ENCODE results near the gene MPV17L2. TPM values are rescaled to one million over a fixed set of nuclear protein-coding genes. Genes with fewer than 3 reads are reported as not detected.

The MPV17L2 gene
- total RNA-seq, 1 donor from 2014 or later: 9.5 TPM

DNA sequence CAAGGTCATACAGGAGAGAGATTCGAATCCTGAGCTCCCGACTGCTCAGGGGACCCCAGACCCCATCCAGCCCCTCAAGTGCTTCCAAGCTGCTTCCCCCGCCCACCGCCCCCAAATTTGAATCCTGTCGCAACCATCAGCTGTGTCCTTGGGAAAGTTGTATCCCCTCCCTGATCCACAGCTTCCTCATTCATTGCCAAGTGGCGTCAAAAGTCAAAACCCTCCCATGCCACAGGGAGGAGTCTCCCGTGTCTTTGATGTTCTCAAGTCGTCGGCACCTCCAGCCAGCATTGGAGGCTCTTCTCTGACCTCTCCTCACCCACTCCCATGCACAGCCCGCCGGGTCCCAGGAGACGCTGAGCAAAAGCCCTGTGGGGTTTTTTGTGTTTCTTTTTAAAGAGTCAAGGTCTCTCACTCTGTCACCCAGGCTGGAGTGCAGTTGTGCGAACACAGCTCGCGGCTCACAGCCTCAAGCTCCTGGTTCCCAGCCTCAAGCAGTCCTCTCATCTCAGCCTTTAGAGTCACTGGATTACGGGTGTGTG lies 22.2 kb upstream of the MPV17L2 start:
- Histone ChIP-seq H3K9me3 (no peaks in the 10 kb centered on the region), H3K4me1 (peaks cover 0 to 7% of the 10 kb centered on the region in 2 donors), H3K27me3 (no peaks in the 10 kb centered on the region), H3K36me3 (peaks cover 25 to 29% of the 10 kb centered on the region in 2 donors), H3K4me3 (no peak overlapping the region), H3K27ac (peak overlapping the region; percentile 38 to 63)
- intact Hi-C loops (cut with DNase I): no loop called here
- no peak for DNase-seq (ENCODE audit: low spot score in 2 of 2)
- TF ChIP-seq, protein P1, sequence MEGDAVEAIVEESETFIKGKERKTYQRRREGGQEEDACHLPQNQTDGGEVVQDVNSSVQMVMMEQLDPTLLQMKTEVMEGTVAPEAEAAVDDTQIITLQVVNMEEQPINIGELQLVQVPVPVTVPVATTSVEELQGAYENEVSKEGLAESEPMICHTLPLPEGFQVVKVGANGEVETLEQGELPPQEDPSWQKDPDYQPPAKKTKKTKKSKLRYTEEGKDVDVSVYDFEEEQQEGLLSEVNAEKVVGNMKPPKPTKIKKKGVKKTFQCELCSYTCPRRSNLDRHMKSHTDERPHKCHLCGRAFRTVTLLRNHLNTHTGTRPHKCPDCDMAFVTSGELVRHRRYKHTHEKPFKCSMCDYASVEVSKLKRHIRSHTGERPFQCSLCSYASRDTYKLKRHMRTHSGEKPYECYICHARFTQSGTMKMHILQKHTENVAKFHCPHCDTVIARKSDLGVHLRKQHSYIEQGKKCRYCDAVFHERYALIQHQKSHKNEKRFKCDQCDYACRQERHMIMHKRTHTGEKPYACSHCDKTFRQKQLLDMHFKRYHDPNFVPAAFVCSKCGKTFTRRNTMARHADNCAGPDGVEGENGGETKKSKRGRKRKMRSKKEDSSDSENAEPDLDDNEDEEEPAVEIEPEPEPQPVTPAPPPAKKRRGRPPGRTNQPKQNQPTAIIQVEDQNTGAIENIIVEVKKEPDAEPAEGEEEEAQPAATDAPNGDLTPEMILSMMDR (IDR thresholded peaks at IDR 0.05): no peak

DNA sequence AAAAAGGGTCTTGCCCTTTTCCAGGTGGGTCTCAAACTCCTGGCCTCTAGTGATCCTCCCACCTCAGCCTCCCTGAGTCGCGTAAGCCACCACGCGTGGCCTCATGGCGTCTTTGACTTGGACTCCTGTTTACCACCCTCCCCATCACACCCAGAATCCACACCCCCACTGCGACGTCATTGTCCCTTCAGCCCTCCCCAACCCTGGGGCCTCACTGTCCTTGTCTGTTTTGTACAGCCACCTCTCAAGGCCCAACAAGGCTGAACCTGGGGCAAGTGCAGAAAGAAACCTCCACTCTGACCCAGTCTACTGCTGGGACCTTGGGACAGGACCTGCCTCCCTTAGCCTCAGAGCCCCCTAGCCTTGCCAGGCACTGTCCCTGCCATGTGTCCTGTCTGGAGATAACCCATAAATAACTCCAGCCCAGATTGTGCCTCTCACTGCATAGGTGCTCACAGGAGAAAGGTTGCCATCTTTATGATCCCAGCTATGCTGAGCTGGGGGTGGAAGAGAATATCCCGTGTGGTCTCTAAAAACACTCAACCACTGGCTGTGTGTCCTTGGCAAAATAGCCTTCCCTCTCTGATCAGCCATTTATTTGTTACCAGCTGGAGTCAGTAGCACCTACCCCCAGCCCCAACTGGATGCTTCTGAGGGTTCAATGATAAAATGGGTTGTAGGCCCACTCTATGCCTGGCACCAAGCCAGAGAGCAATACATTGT lies 21.3 kb upstream of the MPV17L2 start:
- Histone ChIP-seq H3K27me3 (no peaks in the 10 kb centered on the region), H3K4me1 (peaks cover 0 to 7% of the 10 kb centered on the region in 2 donors), H3K4me3 (no peak overlapping the region), H3K36me3 (peaks cover 15 to 20% of the 10 kb centered on the region in 2 donors), H3K27ac (peak overlapping the region; percentile 61 to 72), H3K9me3 (no peaks in the 10 kb centered on the region)
- intact Hi-C loops (cut with DNase I): no loop called here
- no peak for DNase-seq (ENCODE audit: low spot score in 2 of 2)
- TF ChIP-seq, protein P1 (IDR thresholded peaks at IDR 0.05): no peak

DNA sequence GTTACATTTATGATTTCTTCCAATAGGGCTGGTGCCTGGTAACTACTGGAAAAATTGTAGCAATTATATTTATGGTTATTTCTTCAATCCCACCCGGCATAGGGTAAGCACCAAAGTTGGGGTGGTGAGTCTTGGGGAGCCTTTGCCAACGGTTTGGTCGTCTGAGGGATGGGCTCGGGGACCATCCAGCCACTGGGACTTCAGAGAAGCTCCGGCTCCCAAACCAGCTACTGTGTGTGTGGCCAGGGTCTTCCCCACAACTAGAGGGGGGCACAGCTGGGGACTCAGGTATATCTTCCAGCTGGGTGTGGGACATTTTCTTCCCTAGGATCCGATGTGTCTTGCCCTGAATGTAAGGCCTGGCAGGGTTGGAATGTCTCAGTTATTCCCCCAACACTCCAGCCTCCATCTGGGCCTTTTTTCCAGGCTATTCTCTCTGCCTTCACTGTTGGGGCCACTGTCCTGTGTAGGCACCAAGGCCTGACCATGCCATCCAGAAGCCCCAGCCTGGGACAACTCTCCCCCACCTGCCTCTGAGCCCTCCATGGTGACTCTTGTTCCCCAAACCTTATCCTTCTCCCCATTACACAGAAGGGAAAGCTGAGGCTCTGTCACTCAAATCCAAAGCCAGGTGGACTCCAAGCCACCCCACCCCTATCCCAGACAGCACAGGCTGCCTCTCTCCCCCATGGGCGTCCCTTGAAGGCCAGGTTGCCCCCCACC lies 20.5 kb upstream of the MPV17L2 start:
- peak overlapping the region; percentile 61 to 72 for H3K27ac ChIP-seq
- H3K4me3 ChIP-seq: no peak overlapping the region
- H3K9me3 ChIP-seq: no peaks in the 10 kb centered on the region
- TF ChIP-seq, protein P1 (IDR thresholded peaks at IDR 0.05): no peak
- intact Hi-C loops (cut with DNase I): no loop called here
- peaks cover 0 to 7% of the 10 kb centered on the region in 2 donors for H3K4me1 ChIP-seq
- peaks cover 8 to 12% of the 10 kb centered on the region in 2 donors for H3K36me3 ChIP-seq
- DNase-seq (ENCODE audit: low spot score in 2 of 2): no peak
- no peaks in the 10 kb centered on the region for H3K27me3 ChIP-seq

DNA sequence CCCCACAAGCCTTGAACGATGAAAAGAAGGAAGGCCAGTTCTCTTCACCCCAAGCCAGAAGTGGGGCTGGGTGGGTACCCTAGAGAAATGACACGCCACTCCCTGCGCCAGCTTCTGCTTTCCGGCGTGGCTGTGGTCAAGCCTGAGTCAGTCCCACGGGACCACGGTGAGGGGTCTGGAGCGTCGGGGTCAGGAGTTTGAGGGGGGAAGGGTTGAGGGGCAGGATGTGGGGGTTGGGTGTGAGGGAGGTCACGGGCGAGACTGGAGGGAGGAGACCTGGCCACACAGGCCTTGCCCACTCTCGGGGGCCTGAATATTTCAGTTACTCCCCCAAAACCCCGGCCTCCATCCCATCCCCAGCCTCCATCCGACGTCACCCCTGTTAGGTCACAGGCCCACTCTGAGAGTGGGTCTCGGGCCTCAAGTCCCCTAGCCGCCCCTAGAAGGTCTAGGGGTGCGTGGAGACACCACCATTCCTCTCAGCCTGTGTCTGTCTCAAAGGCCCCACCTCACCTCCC lies 19.9 kb upstream of the MPV17L2 start:
- TF ChIP-seq, protein P1 (IDR thresholded peaks at IDR 0.05): no peak
- intact Hi-C loops (cut with DNase I): no loop called here
- peaks cover 0 to 7% of the 10 kb centered on the region in 2 donors for H3K4me1 ChIP-seq
- no peaks in the 10 kb centered on the region for H3K27me3 ChIP-seq
- DNase-seq (ENCODE audit: low spot score in 2 of 2): peak in 1 of 2 donors; percentile 52
- H3K27ac ChIP-seq: peak overlapping the region; percentile 61 to 72
- no peaks in the 10 kb centered on the region for H3K9me3 ChIP-seq
- peaks cover 7 to 8% of the 10 kb centered on the region in 2 donors for H3K36me3 ChIP-seq
- H3K4me3 ChIP-seq: peak overlapping the region; percentile 75 to 77

DNA sequence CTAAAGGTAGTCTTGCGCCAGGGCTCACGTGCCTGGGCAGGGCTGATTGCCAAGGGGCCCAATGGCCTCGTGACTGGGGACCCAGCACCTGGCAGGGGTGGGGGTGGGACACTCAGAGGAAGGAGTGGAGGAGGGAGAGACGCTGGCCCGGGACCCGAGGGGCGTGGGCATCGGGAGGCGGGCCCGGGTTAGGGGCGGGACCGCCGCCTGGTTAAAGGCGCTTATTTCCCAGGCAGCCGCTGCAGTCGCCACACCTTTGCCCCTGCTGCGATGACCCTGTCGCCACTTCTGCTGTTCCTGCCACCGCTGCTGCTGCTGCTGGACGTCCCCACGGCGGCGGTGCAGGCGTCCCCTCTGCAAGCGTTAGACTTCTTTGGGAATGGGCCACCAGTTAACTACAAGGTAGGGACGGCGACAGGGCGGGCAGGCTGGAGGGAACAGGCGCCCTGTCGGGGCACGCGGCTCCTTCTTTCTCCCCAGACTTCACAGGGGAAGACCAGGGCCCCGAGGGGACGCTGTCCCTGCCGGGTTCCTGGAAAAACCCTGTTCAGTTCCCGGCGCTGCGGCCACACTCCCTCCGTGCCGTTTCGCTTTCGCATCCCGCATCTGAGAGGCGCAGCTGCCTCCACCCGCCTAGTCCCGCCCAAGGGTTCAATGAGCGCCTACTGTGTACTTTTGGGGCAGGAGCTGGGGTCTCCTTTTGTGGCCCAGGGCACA lies 19.3 kb upstream of the MPV17L2 start, which contains the start of gene IFI30:
IFI30 (plus strand) TSS at position 242 of the 717 bp plus-strand sequence; CDS start at position 271, 29 bp downstream.
- peak; percentile 53 to 85 for DNase-seq (ENCODE audit: low spot score in 2 of 2)
- peak within 1 kb of the TSS; percentile 75 to 77 for H3K4me3 ChIP-seq
- no peaks in the 10 kb centered on the region for H3K27me3 ChIP-seq
- intact Hi-C loops (cut with DNase I): no loop called here
- H3K9me3 ChIP-seq: no peaks in the 10 kb centered on the region
- H3K27ac ChIP-seq: peak within 1 kb of the TSS; percentile 61 to 72
- H3K36me3 ChIP-seq: peaks cover 2 to 3% of the 10 kb centered on the region in 2 donors
- TF ChIP-seq, protein P1 (IDR thresholded peaks at IDR 0.05): no peak
- peaks cover 0 to 7% of the 10 kb centered on the region in 2 donors for H3K4me1 ChIP-seq
